Lower leg skin (tissue), 4 donors: Measurements from ENCODE around the gene EYS. TPM values are rescaled to one million over a fixed set of nuclear protein-coding genes. Genes with fewer than 3 reads are reported as not detected.
"Not testable (repeated sequence)": the region's sequence is repeated elsewhere in the genome, so short reads cannot be mapped to it uniquely, and the experiment has no call there.

ENCODE experiments used
- DNase-seq, 2 donors: peaks; one replicate each; pipeline ENCODE4 v3.0.0-alpha.2; 2019; ENCODE audit warnings: low spot score in 2 of 2
- H3K4me3 ChIP-seq: fragments of 200-600 bp; sonication (generic); 2 replicates; pipeline ENCODE4 v1.5.1; 2017; ENCODE audit warnings: mild to moderate bottlenecking, low read depth; ENCODE audit not compliant: poor library complexity, severe bottlenecking
- CTCF ChIP-seq, 3 donors: fragments of 450-650 bp; IDR thresholded peaks; one replicate each; pipeline ENCODE4 v1.5.1; 2016; ENCODE audit warnings: antibody characterized with exemption in 3 of 3, mild to moderate bottlenecking in 3 of 3, moderate library complexity in 2 of 3
- POLR2A ChIP-seq, 2 donors: fragments of 450-650 bp; IDR thresholded peaks; one replicate each; pipeline ENCODE4 v1.6.1; 2016 to 2017; ENCODE audit warnings: antibody characterized with exemption in 2 of 2, mild to moderate bottlenecking in 1 of 2, moderate library complexity in 1 of 2
- whole genome bisulfite sequencing, 2 donors: methylation state at CpG; one replicate each; pipeline ENCODE4 v1.1.5; 2018; 5-methylcytosine and 5-hydroxymethylcytosine counted together
- intact Hi-C: fragments of 100-400 bp; cut with DNase I; formaldehyde crosslinking; loops from one replicate; pipeline ENCODE4 v1.15.0; 2023; ENCODE audit warnings: low total_unique reads
- total RNA-seq, 4 donors: library from RNA; depleted of rRNA; stranded (reverse); fragments of >200 nt; gene quantifications; one replicate each; pipeline ENCODE4 v1.1.0, GENCODE V29; 2016

The EYS gene
- total RNA-seq, 4 donors from 2014 or later: 0.04 TPM; not detected in 3

- intact Hi-C loops: no loop called here
- no peak for DNase-seq
- 0 to 72% methylated on average over 1 of the region's 1 CpG for WGBS, 2 donors
- TF ChIP-seq POLR2A (IDR thresholded peaks at IDR 0.05) (no peak), CTCF (IDR thresholded peaks at IDR 0.05) (no peak)
- H3K4me3 ChIP-seq: no peak overlapping the region
Observed at GRCh38 chr6:63975699-63976098, 1731.3 kb downstream of the EYS start.

- 74 to 78% methylated on average over 2 of the region's 2 CpGs for WGBS, 2 donors
Observed at GRCh38 chr6:63968650-63969049, 1738.4 kb downstream of the EYS start.

DNA sequence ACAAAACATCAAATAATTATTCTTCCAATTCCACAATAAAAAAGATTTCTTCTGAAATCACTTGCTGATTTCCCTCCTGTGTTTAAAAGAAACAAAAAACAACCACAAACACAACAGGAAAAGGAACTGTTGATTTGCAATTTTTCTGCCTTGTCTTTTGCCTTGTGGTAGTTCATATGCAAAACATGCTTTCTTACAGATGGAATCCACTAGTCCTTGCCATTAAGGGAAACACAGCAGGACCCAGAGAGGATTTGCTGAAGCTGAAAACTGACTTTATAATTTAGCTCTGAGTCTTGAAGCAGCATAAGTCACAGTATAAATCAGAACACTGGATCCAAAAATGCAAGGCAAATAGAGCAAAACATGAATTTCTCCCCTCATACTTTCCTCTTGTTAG is 1742.7 kb downstream of the EYS start:
- no peak overlapping the region for H3K4me3 ChIP-seq
- no peak for DNase-seq
- TF ChIP-seq POLR2A (IDR thresholded peaks at IDR 0.05) (no peak), CTCF (IDR thresholded peaks at IDR 0.05) (no peak)
- intact Hi-C loops: no loop called here

More at GRCh38 chr6:63968650-63969049, 1738.4 kb downstream of the EYS start:
- TF ChIP-seq POLR2A (IDR thresholded peaks at IDR 0.05): no peak
- no peak for TF ChIP-seq CTCF (IDR thresholded peaks at IDR 0.05)
- no peak overlapping the region for H3K4me3 ChIP-seq
- intact Hi-C loops: no loop called here
- DNase-seq: no peak

- TF ChIP-seq POLR2A (IDR thresholded peaks at IDR 0.05) (no peak), CTCF (IDR thresholded peaks at IDR 0.05) (no peak)
- no peak for DNase-seq
- intact Hi-C loops: no loop called here
- no peak overlapping the region for H3K4me3 ChIP-seq
Observed at GRCh38 chr6:63963769-63964315, 1743.2 kb downstream of the EYS start.

- intact Hi-C loops, DNase-seq, H3K4me3 ChIP-seq: not testable (repeated sequence)
- WGBS, 2 donors: 51 to 60% methylated on average over 3 of the region's 3 CpGs
Observed at GRCh38 chr6:63953336-63954021, 1753.5 kb downstream of the EYS start.

DNA sequence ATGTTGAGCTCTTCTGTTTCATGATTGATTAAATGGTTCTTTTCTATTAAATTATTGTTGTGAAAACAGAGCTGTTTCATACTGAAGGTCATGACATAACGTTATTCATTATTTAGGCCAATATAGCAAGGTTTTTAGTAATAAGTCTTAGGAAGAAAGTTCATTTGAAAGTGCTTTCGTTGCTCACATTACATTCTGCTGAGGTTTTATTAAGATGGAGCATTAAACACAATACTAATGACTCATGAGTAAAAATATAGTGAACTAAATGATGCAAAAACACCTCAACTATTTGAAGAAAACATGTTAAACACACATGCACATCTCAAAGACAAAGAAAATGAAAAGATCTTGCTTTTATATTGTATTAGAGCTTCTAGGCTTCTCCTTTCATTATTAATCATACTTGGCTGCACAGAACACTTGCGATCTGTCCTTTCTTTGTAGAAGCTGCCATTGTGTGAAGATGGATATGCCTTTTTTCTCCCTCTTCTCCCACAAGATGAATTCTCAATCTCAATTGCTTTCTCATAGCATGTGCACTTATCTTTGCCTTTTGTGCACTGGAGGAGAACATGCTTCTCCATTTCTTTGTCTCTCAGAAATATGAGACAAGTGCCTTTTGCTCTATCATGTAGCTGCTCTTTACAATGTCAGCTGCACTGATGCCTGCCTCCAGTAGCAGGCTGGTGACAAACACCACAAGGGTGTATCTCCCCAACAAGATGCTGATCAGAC is 1759.1 kb downstream of the EYS start:
- 71 to 76% methylated on average over 3 of the region's 3 CpGs for WGBS, 2 donors
- intact Hi-C loops: no loop called here
- DNase-seq: no peak
- TF ChIP-seq POLR2A (IDR thresholded peaks at IDR 0.05) (no peak), CTCF (IDR thresholded peaks at IDR 0.05) (no peak)
- no peak overlapping the region for H3K4me3 ChIP-seq
